Liver (tissue), 9 donors: ENCODE results near the gene PACS1. TPM values are rescaled to one million over a fixed set of nuclear protein-coding genes. Genes with fewer than 3 reads are reported as not detected.
"Not testable (repeated sequence)": the region's sequence is repeated elsewhere in the genome, so short reads cannot be mapped to it uniquely, and the experiment has no call there.

Experiments used
- DNase-seq: peaks from one replicate; pipeline ENCODE4 v3.0.0-alpha.2; 2017; ENCODE audit warnings: low spot score
- H3K27ac ChIP-seq, 2 donors: one replicate each; pipeline ENCODE4 v1.7.0; 2013; ENCODE audit warnings: inconsistent platforms in 2 of 2, low read length in 2 of 2, control low read depth in 1 of 2, low read depth in 1 of 2, mild to moderate bottlenecking in 1 of 2
- H3K27me3 ChIP-seq, 4 donors: one replicate each; pipeline versions ENCODE4 v1.6.1 to v1.7.0; 2013; ENCODE audit warnings: low read length in 3 of 4, inconsistent platforms in 1 of 4, mild to moderate bottlenecking in 1 of 4, moderate library complexity in 1 of 4; ENCODE audit not compliant: control insufficient read depth in 4 of 4, insufficient read depth in 4 of 4
- H3K36me3 ChIP-seq, 4 donors: one replicate each; pipeline versions ENCODE4 v1.6.1 to v1.7.0; 2013; ENCODE audit warnings: low read length in 3 of 4, mild to moderate bottlenecking in 3 of 4, low read depth in 1 of 4, moderate library complexity in 1 of 4; ENCODE audit not compliant: control insufficient read depth in 4 of 4, insufficient read depth in 3 of 4
- H3K4me1 ChIP-seq, 4 donors: one replicate each; pipeline versions ENCODE4 v1.6.1 to v1.7.0; 2013; ENCODE audit warnings: low read length in 3 of 4, mild to moderate bottlenecking in 3 of 4, moderate library complexity in 1 of 4; ENCODE audit not compliant: control insufficient read depth in 4 of 4, insufficient read depth in 4 of 4
- H3K4me3 ChIP-seq, 3 donors: one replicate each; pipeline versions ENCODE4 v1.6.1 to v1.7.0; 2013; ENCODE audit warnings: low read length in 3 of 3, control low read depth in 1 of 3, low read depth in 1 of 3, mild to moderate bottlenecking in 1 of 3
- H3K9ac ChIP-seq, 2 donors: one replicate each; pipeline ENCODE4 v1.7.0; 2013; ENCODE audit warnings: low read length in 2 of 2, mild to moderate bottlenecking in 2 of 2, moderate library complexity in 2 of 2, control low read depth in 1 of 2, low read depth in 1 of 2
- H3K9me3 ChIP-seq, 4 donors: one replicate each; pipeline versions ENCODE4 v1.6.1 to v1.7.0; 2013; ENCODE audit warnings: low read length in 3 of 4; ENCODE audit not compliant: control insufficient read depth in 4 of 4
- ATF3 ChIP-seq: IDR thresholded peaks from 2 replicates; pipeline ENCODE4 v1.6.1; 2016; ENCODE audit warnings: antibody characterized with exemption
- CTCF ChIP-seq: fragments of 150-350 bp; IDR thresholded peaks from 2 replicates; pipeline ENCODE4 v1.5.1; 2017; ENCODE audit warnings: improper control_type of control experiment, low read depth, low read length; ENCODE audit not compliant: missing input control
- EGR1 ChIP-seq, 2 donors: IDR thresholded peaks; 2 replicates each; pipeline ENCODE4 v1.6.1; 2016 to 2018; ENCODE audit warnings: antibody characterized with exemption in 2 of 2, low read depth in 2 of 2
- FOXA1 ChIP-seq: IDR thresholded peaks from 2 replicates; pipeline ENCODE4 v1.6.1; 2016; ENCODE audit warnings: antibody characterized with exemption
- FOXA2 ChIP-seq: IDR thresholded peaks from 2 replicates; pipeline ENCODE4 v1.6.1; 2016; ENCODE audit warnings: antibody characterized with exemption
- HNF4G ChIP-seq: IDR thresholded peaks from 2 replicates; pipeline ENCODE4 v1.6.1; 2016; ENCODE audit warnings: antibody characterized with exemption
- JUND ChIP-seq, 2 donors: IDR thresholded peaks; 2 replicates each; pipeline ENCODE4 v1.6.1; 2016; ENCODE audit warnings: antibody characterized with exemption in 2 of 2
- MAX ChIP-seq: IDR thresholded peaks from 2 replicates; pipeline ENCODE4 v1.6.1; 2016; ENCODE audit warnings: antibody characterized with exemption
- NR2F2 ChIP-seq: IDR thresholded peaks from 2 replicates; pipeline ENCODE4 v1.6.1; 2016; ENCODE audit warnings: antibody characterized with exemption
- RAD21 ChIP-seq, 2 donors: IDR thresholded peaks; 2 replicates each; pipeline ENCODE4 v1.6.1; 2016; ENCODE audit warnings: antibody characterized with exemption in 2 of 2, mild to moderate bottlenecking in 2 of 2
- RXRA ChIP-seq, 2 donors: IDR thresholded peaks; 2 replicates each; pipeline ENCODE4 v1.6.1; 2017 to 2018; ENCODE audit warnings: antibody characterized with exemption in 2 of 2, mild to moderate bottlenecking in 1 of 2
- SP1 ChIP-seq: IDR thresholded peaks from 2 replicates; pipeline ENCODE4 v1.6.1; 2018; ENCODE audit warnings: antibody characterized with exemption, mild to moderate bottlenecking
- TAF1 ChIP-seq: conservative IDR thresholded peaks from 2 replicates; pipeline ENCODE4 v1.6.1; 2016; ENCODE audit warnings: antibody characterized with exemption, mild to moderate bottlenecking
- whole genome bisulfite sequencing: extraction: QIAGEN DNeasy Blood & Tissue Kit; methylation state at CpG from one replicate; pipeline ENCODE4 v1.1.7; 2013; 5-methylcytosine and 5-hydroxymethylcytosine counted together
- polyA plus RNA-seq, 2 donors: library from polyadenylated mRNA; stranded (reverse) in 1 of 2; unstranded in 1 of 2; fragments of 200-250 nt in 1 of 2; fragments of >200 nt in 1 of 2; fragmentation: Nextera tagmentation in 1 of 2; extraction: Ambion mirVana in 1 of 2; gene quantifications; one replicate each; pipeline versions ENCODE4 v1.2.1 to v1.2.3, GENCODE V29; 2013 to 2015
- total RNA-seq, 2 donors: library from RNA; depleted of rRNA; stranded (reverse); fragments of >200 nt; gene quantifications; one replicate each; pipeline ENCODE4 v1.2.3, GENCODE V29; 2014
- donor health status: healthy.
- donor health status: healthy.
- donor health status: healthy.
- donor health status: healthy.
- donor health status: healthy.

Gene PACS1
- total and polyA plus RNA-seq, 4 donors, result 2.7 to 9.1 (median 7.3) TPM

GRCh38 chr11:66274219-66274618 is 204.1 kb downstream of the PACS1 start:
- 89% methylated on average over 1 of the region's 1 CpG for WGBS
- H3K4me1 ChIP-seq, result peaks cover 8 to 20% (median 13%) of the 10 kb centered on the region in 4 donors
- H3K36me3 ChIP-seq, result peaks cover 11 to 49% (median 32%) of the 10 kb centered on the region in 4 donors
- H3K27me3 ChIP-seq, result no peaks in the 10 kb centered on the region
- H3K4me3 ChIP-seq, result no peak overlapping the region
- no peak overlapping the region for H3K27ac ChIP-seq
- H3K9ac ChIP-seq, result no peak overlapping the region
- TF ChIP-seq RAD21 (IDR thresholded peaks at IDR 0.05), result no peak
- no peak for TF ChIP-seq FOXA2
- TF ChIP-seq SP1, result no peak
- no peak for TF ChIP-seq NR2F2
- TF ChIP-seq HNF4G, result no peak
- TF ChIP-seq MAX, result no peak
- H3K9me3 ChIP-seq, result no peaks in the 10 kb centered on the region
- DNase-seq, result no peak

- TF ChIP-seq RXRA (IDR thresholded peaks at IDR 0.05) (no peak), TAF1 (no peak), JUND (IDR thresholded peaks at IDR 0.05) (no peak), NR2F2 (no peak), RAD21 (IDR thresholded peaks at IDR 0.05) (no peak)
- Histone ChIP-seq H3K36me3 (peaks cover 11 to 49% (median 32%) of the 10 kb centered on the region in 4 donors), H3K9ac (no peak overlapping the region), H3K4me3 (no peak overlapping the region), H3K9me3 (no peaks in the 10 kb centered on the region), H3K27ac (no peak overlapping the region), H3K27me3 (no peaks in the 10 kb centered on the region), H3K4me1 (peaks cover 2 to 9% (median 5%) of the 10 kb centered on the region in 4 donors)
- 94% methylated on average over 8 of the region's 8 CpGs for WGBS
- no peak for DNase-seq
Observed at GRCh38 chr11:66275396-66275795, 205.3 kb downstream of the PACS1 start.

- no peak for DNase-seq
- no peaks in the 10 kb centered on the region for H3K9me3 ChIP-seq
- no peak overlapping the region for H3K4me3 ChIP-seq
- H3K27ac ChIP-seq, result no peak overlapping the region
- H3K36me3 ChIP-seq, result peaks cover 11 to 49% (median 32%) of the 10 kb centered on the region in 4 donors
- peaks cover 2 to 8% (median 5%) of the 10 kb centered on the region in 4 donors for H3K4me1 ChIP-seq
- no peak overlapping the region for H3K9ac ChIP-seq
- WGBS, result 94% methylated on average over 14 of the region's 14 CpGs
- no peak for TF ChIP-seq ATF3
- no peak for TF ChIP-seq RAD21 (IDR thresholded peaks at IDR 0.05)
- TF ChIP-seq EGR1 (IDR thresholded peaks at IDR 0.05; ENCODE audit: low read depth in 2 of 2), result no peak
- no peak for TF ChIP-seq CTCF
- no peak for TF ChIP-seq TAF1
- no peak for TF ChIP-seq FOXA1
- H3K27me3 ChIP-seq, result no peaks in the 10 kb centered on the region
Observed at GRCh38 chr11:66275984-66276612, 206.0 kb downstream of the PACS1 start.

- not testable (repeated sequence) for H3K27ac ChIP-seq, DNase-seq, H3K9ac ChIP-seq, H3K9me3 ChIP-seq, H3K4me3 ChIP-seq, H3K4me1 ChIP-seq, H3K27me3 ChIP-seq
- 90% methylated on average over 13 of the region's 13 CpGs for WGBS
- H3K36me3 ChIP-seq, result peaks cover 11 to 47% (median 32%) of the 10 kb centered on the region in 4 donors
Observed at GRCh38 chr11:66276619-66277018, 206.5 kb downstream of the PACS1 start.

GRCh38 chr11:66277064-66277463 is 207.0 kb downstream of the PACS1 start:
- not testable (repeated sequence) for DNase-seq, H3K9me3 ChIP-seq, H3K9ac ChIP-seq, H3K27me3 ChIP-seq, H3K27ac ChIP-seq, H3K4me1 ChIP-seq, H3K4me3 ChIP-seq
- WGBS, result 82% methylated on average over 4 of the region's 4 CpGs
- H3K36me3 ChIP-seq, result peaks cover 11 to 43% (median 28%) of the 10 kb centered on the region in 4 donors
